GM18520 (cell line): ENCODE data around the gene PRLH.
A peak's percentile ranks its signal among the peaks of the same experiment; 100 is the strongest.

Source experiments
- ATAC-seq: cut with Tn5 transposase; IDR thresholded peaks from one replicate; pipeline ENCODE4 v1.9.1; 2021; ENCODE audit not compliant: unreplicated experiment

The PRLH gene

GRCh38 chr2:237538901-237539300 lies 27.5 kb upstream of the PRLH start:
- no peak for ATAC-seq

GRCh38 chr2:237539681-237540080 lies 26.7 kb upstream of the PRLH start:
- ATAC-seq: no peak

GRCh38 chr2:237540223-237540775 lies 26.1 kb upstream of the PRLH start:
- ATAC-seq: no peak

GRCh38 chr2:237540823-237541222 lies 25.6 kb upstream of the PRLH start:
- ATAC-seq: no peak

- ATAC-seq: no peak
Measured at GRCh38 chr2:237541243-237541642, 25.1 kb upstream of the PRLH start.

GRCh38 chr2:237542001-237542704 lies 24.2 kb upstream of the PRLH start:
- ATAC-seq: no peak

GRCh38 chr2:237546040-237546875 lies 20.1 kb upstream of the PRLH start:
- no peak for ATAC-seq

- no peak for ATAC-seq
Measured at GRCh38 chr2:237546876-237547395, 19.4 kb upstream of the PRLH start.

- ATAC-seq: no peak
Measured at GRCh38 chr2:237547841-237548416, 18.4 kb upstream of the PRLH start.

GRCh38 chr2:237549216-237549615 lies 17.2 kb upstream of the PRLH start:
- no peak for ATAC-seq

GRCh38 chr2:237549643-237550415 lies 16.5 kb upstream of the PRLH start:
- ATAC-seq: no peak

- ATAC-seq: no peak
Measured at GRCh38 chr2:237551071-237551574, 15.3 kb upstream of the PRLH start.

GRCh38 chr2:237552908-237553307 lies 13.5 kb upstream of the PRLH start:
- ATAC-seq: no peak

GRCh38 chr2:237553948-237554347 lies 12.4 kb upstream of the PRLH start:
- no peak for ATAC-seq

- no peak for ATAC-seq
Measured at GRCh38 chr2:237555560-237555959, 10.8 kb upstream of the PRLH start.

- peak; percentile 83 for ATAC-seq
Measured at GRCh38 chr2:237556773-237557632, 9.4 kb upstream of the PRLH start.

- ATAC-seq: no peak
Measured at GRCh38 chr2:237557633-237558015, 8.8 kb upstream of the PRLH start.

GRCh38 chr2:237558961-237559641 lies 7.3 kb upstream of the PRLH start:
- ATAC-seq: no peak

- ATAC-seq: no peak
Measured at GRCh38 chr2:237561221-237561620, 5.2 kb upstream of the PRLH start.
